Erythroblast (primary cell): Measurements from ENCODE around the gene SSNA1.

Experiments used
- GATA1 ChIP-seq: IDR thresholded peaks from 2 replicates; pipeline ENCODE4 v1.6.1; 2011; ENCODE audit warnings: low read depth, mild to moderate bottlenecking, control low read depth, low read length, moderate library complexity
- POLR2A ChIP-seq: IDR thresholded peaks from 2 replicates; pipeline ENCODE4 v1.6.1; 2011; ENCODE audit warnings: mild to moderate bottlenecking, low read length

DNA sequence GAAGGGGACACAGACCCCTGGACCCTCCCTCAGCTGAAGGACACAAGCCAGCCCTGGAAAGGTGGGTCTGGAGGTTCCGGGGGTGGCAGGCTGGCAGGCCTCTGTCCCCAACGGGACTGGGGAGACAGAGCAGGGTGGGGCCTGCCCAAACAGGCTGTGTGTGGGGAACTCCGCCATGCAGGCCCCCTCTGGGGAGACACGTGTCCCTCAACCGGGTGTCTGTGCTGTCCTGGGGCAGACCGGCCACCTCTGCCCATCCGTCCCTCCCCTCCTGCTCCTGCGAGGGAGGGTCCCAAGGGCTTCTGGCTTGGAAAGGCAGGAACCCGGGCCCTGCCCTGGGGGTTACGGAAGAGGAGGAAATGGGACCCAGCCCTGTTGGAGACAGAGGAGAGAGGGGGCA is 43.6 kb downstream of the SSNA1 start:
- TF ChIP-seq POLR2A (no peak), GATA1 (no peak)
